WTC11 (cell line): Measurements from ENCODE around the gene PROC. TPM values are rescaled to one million over a fixed set of nuclear protein-coding genes. Genes with fewer than 3 reads are reported as not detected.

Source experiments
- ATAC-seq: fragments of 200-7000 bp; cut with Tn5 transposase; 2 replicates; pipeline ENCODE4 v1.10.0; 2021; ENCODE audit warnings: mild to moderate bottlenecking, moderate library complexity
- CTCF ChIA-PET: fragments of 300-600 bp; sonication (Branson Sonifier 250); formaldehyde crosslinking; loops from one replicate; lab custom pipeline; 2021; ENCODE audit warnings: antibody characterized with exemption; lab: Charles Lee
- POLR2A ChIA-PET: fragments of 350-600 bp; sonication (Branson Sonifier 250); formaldehyde crosslinking; loops from one replicate; lab custom pipeline; 2021; ENCODE audit warnings: antibody characterized with exemption; lab: Charles Lee
- DNase-seq: peaks from one replicate; pipeline ENCODE4 v3.0.0; 2021; ENCODE audit warnings: low spot score
- H3K27ac Mint-ChIP-seq: 2 replicates; pipeline ENCODE4 v1.8.0; 2021; ENCODE audit warnings: mixed read lengths
- H3K27me3 Mint-ChIP-seq: 2 replicates; pipeline ENCODE4 v1.8.0; 2021; ENCODE audit warnings: low read depth, mild to moderate bottlenecking, moderate library complexity, mixed read lengths
- H3K36me3 Mint-ChIP-seq: 2 replicates; pipeline ENCODE4 v1.8.0; 2021; ENCODE audit warnings: mixed read lengths
- H3K4me1 Mint-ChIP-seq: 2 replicates; pipeline ENCODE4 v1.8.0; 2022; ENCODE audit warnings: mixed read lengths
- H3K4me3 Mint-ChIP-seq: 2 replicates; pipeline ENCODE4 v1.8.0; 2021; ENCODE audit warnings: mild to moderate bottlenecking, moderate library complexity, mixed read lengths
- H3K9me3 Mint-ChIP-seq: 2 replicates; pipeline ENCODE4 v1.8.0; 2021; ENCODE audit warnings: mixed read lengths
- ETV6 ChIP-seq: sonication (generic); formaldehyde crosslinking; IDR thresholded peaks from 2 replicates; pipeline ENCODE4 v1.8.1; 2022; ENCODE audit warnings: mild to moderate bottlenecking, missing genetic modification reagents
- FOXP1 ChIP-seq: sonication (generic); formaldehyde crosslinking; IDR thresholded peaks from 2 replicates; pipeline ENCODE4 v1.8.0; 2022; ENCODE audit warnings: missing genetic modification reagents, mild to moderate bottlenecking, moderate library complexity, borderline replicate concordance
- JUN ChIP-seq: sonication (generic); formaldehyde crosslinking; IDR thresholded peaks from 2 replicates; pipeline ENCODE4 v1.8.0; 2023; ENCODE audit warnings: mild to moderate bottlenecking, missing genetic modification reagents
- KAT7 ChIP-seq: sonication (generic); formaldehyde crosslinking; IDR thresholded peaks from 2 replicates; pipeline ENCODE4 v1.8.1; 2023; ENCODE audit warnings: missing genetic modification reagents, mild to moderate bottlenecking, borderline replicate concordance
- MAX ChIP-seq: sonication (generic); formaldehyde crosslinking; IDR thresholded peaks from 2 replicates; pipeline ENCODE4 v1.8.0; 2022; ENCODE audit warnings: mild to moderate bottlenecking, missing genetic modification reagents
- NR2C2 ChIP-seq: sonication (generic); formaldehyde crosslinking; IDR thresholded peaks from 2 replicates; pipeline ENCODE4 v1.8.0; 2022; ENCODE audit warnings: mild to moderate bottlenecking, missing genetic modification reagents
- PRDM15 ChIP-seq: sonication (generic); formaldehyde crosslinking; IDR thresholded peaks from 2 replicates; pipeline ENCODE4 v1.8.0; 2022; ENCODE audit warnings: missing genetic modification reagents
- SMAD4 ChIP-seq: sonication (generic); formaldehyde crosslinking; IDR thresholded peaks from 2 replicates; pipeline ENCODE4 v1.8.0; 2022; ENCODE audit warnings: mild to moderate bottlenecking, missing genetic modification reagents
- TEAD1 ChIP-seq: sonication (generic); formaldehyde crosslinking; IDR thresholded peaks from 2 replicates; pipeline ENCODE4 v1.8.0; 2022; ENCODE audit warnings: mild to moderate bottlenecking, missing genetic modification reagents
- TP53 ChIP-seq: sonication (generic); formaldehyde crosslinking; IDR thresholded peaks from 2 replicates; pipeline ENCODE4 v1.8.1; 2023; ENCODE audit warnings: mild to moderate bottlenecking, missing genetic modification reagents
- USF1 ChIP-seq: sonication (generic); formaldehyde crosslinking; IDR thresholded peaks from 2 replicates; pipeline ENCODE4 v1.8.0; 2022; ENCODE audit warnings: mild to moderate bottlenecking, missing genetic modification reagents
- USF2 ChIP-seq: sonication (generic); formaldehyde crosslinking; IDR thresholded peaks from 2 replicates; pipeline ENCODE4 v1.8.1; 2023; ENCODE audit warnings: mild to moderate bottlenecking, missing genetic modification reagents, moderate library complexity
- ZBTB43 ChIP-seq: sonication (generic); formaldehyde crosslinking; IDR thresholded peaks from 2 replicates; pipeline ENCODE4 v1.8.1; 2023; ENCODE audit warnings: mild to moderate bottlenecking, missing genetic modification reagents
- ZNF232 ChIP-seq: sonication (generic); formaldehyde crosslinking; IDR thresholded peaks from 2 replicates; pipeline ENCODE4 v1.8.0; 2022; ENCODE audit warnings: mild to moderate bottlenecking, missing genetic modification reagents
- ZNF396 ChIP-seq: fragments of 250-450 bp; sonication (Bioruptor Pico); IDR thresholded peaks from 2 replicates; pipeline ENCODE4 v1.8.0; 2021; ENCODE audit warnings: mild to moderate bottlenecking, moderate library complexity, borderline replicate concordance
- ZNF416 ChIP-seq: fragments of 250-450 bp; sonication (Bioruptor Pico); IDR thresholded peaks from 2 replicates; pipeline ENCODE4 v1.9.0; 2021; ENCODE audit warnings: mild to moderate bottlenecking, inconsistent platforms
- ZNF425 ChIP-seq: fragments of 250-450 bp; sonication (Bioruptor Pico); conservative IDR thresholded peaks from 2 replicates; pipeline ENCODE4 v1.9.0; 2021; ENCODE audit warnings: mild to moderate bottlenecking
- ZNF532 ChIP-seq: fragments of 250-450 bp; sonication (Bioruptor Pico); IDR thresholded peaks from 2 replicates; pipeline ENCODE4 v1.9.0; 2021; ENCODE audit warnings: mild to moderate bottlenecking, borderline replicate concordance
- total RNA-seq: library from RNA; stranded (reverse); gene quantifications from 3 replicates; pipeline ENCODE4 v1.2.3, GENCODE V29; 2021

The PROC gene
- total RNA-seq, 1 experiment from 2014 or later, result 0.59 TPM

GRCh38 chr2:127431408-127432023 lies 13.3 kb downstream of the PROC start (continued):
- no peak for TF ChIP-seq ZNF532
- no peak for TF ChIP-seq ETV6 (CRISPR knock-in tag)
- TF ChIP-seq JUN (CRISPR knock-in tag), result no peak
- no peak for TF ChIP-seq ZNF416 (CRISPR knock-in tag)
- TF ChIP-seq SMAD4, result no peak
- no peak for TF ChIP-seq PRDM15 (CRISPR knock-in tag)
- no peak for TF ChIP-seq FOXP1 (CRISPR knock-in tag)
- TF ChIP-seq KAT7 (CRISPR knock-in tag), result no peak
- no peak for TF ChIP-seq USF2 (CRISPR knock-in tag)
- TF ChIP-seq ZNF396 (CRISPR knock-in tag), result no peak
- no peak for TF ChIP-seq USF1 (CRISPR knock-in tag)
- TF ChIP-seq, all 79 proteins: peak for 0

GRCh38 chr2:127434515-127434914 lies 16.3 kb downstream of the PROC start:
- H3K27ac Mint-ChIP-seq, result no peak overlapping the region
- ATAC-seq, result no peak
- H3K36me3 Mint-ChIP-seq, result no peaks in the 10 kb centered on the region
- ChIA-PET CTCF (interaction anchor here (1.9 to 4.2 kb wide), 2 partner anchors 19 to 237 kb away, joined by 6 to 15 read pairs; no protein-coding TSS in a partner anchor), POLR2A (no interaction called here)
- H3K4me1 Mint-ChIP-seq, result no peaks in the 10 kb centered on the region
- H3K27me3 Mint-ChIP-seq, result no peaks in the 10 kb centered on the region
- no peak for DNase-seq
- no peak for TF ChIP-seq TP53 (CRISPR knock-in tag)
- TF ChIP-seq NR2C2 (CRISPR knock-in tag), result no peak
- H3K9me3 Mint-ChIP-seq, result no peaks in the 10 kb centered on the region
- H3K4me3 Mint-ChIP-seq, result no peak overlapping the region

GRCh38 chr2:127437056-127437455 lies 18.8 kb downstream of the PROC start:
- H3K27ac Mint-ChIP-seq, result no peak overlapping the region
- no peak for TF ChIP-seq ZNF232 (CRISPR knock-in tag)
- TF ChIP-seq ZNF425 (CRISPR knock-in tag), result no peak
- no peak for TF ChIP-seq TEAD1 (CRISPR knock-in tag)
- no peak for TF ChIP-seq ZBTB43
- no peak for TF ChIP-seq MAX (CRISPR knock-in tag)

More at GRCh38 chr2:127437056-127437455, 18.8 kb downstream of the PROC start:
- peaks cover 17% of the 10 kb centered on the region for H3K9me3 Mint-ChIP-seq
- no peaks in the 10 kb centered on the region; the same call in 1 of the 2 replicates for H3K27me3 Mint-ChIP-seq
- POLR2A ChIA-PET, result no interaction called here
- H3K4me1 Mint-ChIP-seq, result no peaks in the 10 kb centered on the region
- H3K4me3 Mint-ChIP-seq, result no peak overlapping the region
- H3K36me3 Mint-ChIP-seq, result peaks cover 5% of the 10 kb centered on the region; the same call in 1 of the 2 replicates
- ATAC-seq (no peak), DNase-seq (no peak)
- CTCF ChIA-PET, result interaction anchor here (0.8 to 4.2 kb wide), 7 partner anchors 14 to 240 kb away, joined by 3 to 15 read pairs (median 3); no protein-coding TSS in a partner anchor
